H1 (cell line): ENCODE data around the gene LCN6. TPM values are rescaled to one million over a fixed set of nuclear protein-coding genes. Genes with fewer than 3 reads are reported as not detected.

Source experiments
- CTCF ChIA-PET: fragments of 300-600 bp; sonication (Branson Sonifier 250); formaldehyde crosslinking; loops from one replicate; lab custom pipeline; 2021; ENCODE audit not compliant: partially characterized antibody; lab: Charles Lee
- POLR2A ChIA-PET: fragments of 300-600 bp; sonication (Branson Sonifier 250); formaldehyde crosslinking; loops from one replicate; lab custom pipeline; 2021; ENCODE audit warnings: inconsistent platforms; ENCODE audit not compliant: partially characterized antibody; lab: Charles Lee
- DNase-seq, 2 experiments: peaks; one replicate each; pipeline versions ENCODE4 v3.0.0 to v3.0.0-alpha.2; 2010 to 2022; ENCODE audit warnings: low spot score in 2 of 2, low read depth in 1 of 2, mixed read lengths in 1 of 2
- FAIRE-seq: peaks from 2 replicates; lab custom pipeline; 2011; peaks lifted over from hg19 to GRCh38; lab: Jason Lieb, UNC
- H2AFZ ChIP-seq: 2 replicates; pipeline ENCODE4 v1.8.1; 2012; ENCODE audit warnings: low read length, inconsistent platforms
- H2AK5ac ChIP-seq: 2 replicates; pipeline ENCODE4 v1.6.1; 2013; ENCODE audit warnings: low read depth, low read length
- H2BK120ac ChIP-seq: replicated peaks from 2 replicates; pipeline ENCODE3; 2013; ENCODE audit warnings: low read depth, low read length, inconsistent platforms
- H2BK12ac ChIP-seq: 2 replicates; pipeline ENCODE4 v1.6.1; 2013; ENCODE audit warnings: low read depth, low read length
- H2BK15ac ChIP-seq: 2 replicates; pipeline ENCODE4 v1.6.1; 2013; ENCODE audit warnings: low read length
- H2BK20ac ChIP-seq: 2 replicates; pipeline ENCODE4 v1.6.1; 2013; ENCODE audit warnings: low read length
- H2BK5ac ChIP-seq: 2 replicates; pipeline ENCODE4 v1.6.1; 2013; ENCODE audit warnings: low read depth, low read length
- H3K14ac ChIP-seq: 2 replicates; pipeline ENCODE4 v1.6.1; 2013; ENCODE audit warnings: inconsistent platforms; ENCODE audit not compliant: insufficient read length
- H3K18ac ChIP-seq: 2 replicates; pipeline ENCODE4 v1.6.1; 2013; ENCODE audit warnings: low read length; ENCODE audit errors: extremely low read depth
- H3K23ac ChIP-seq: 2 replicates; pipeline ENCODE4 v1.6.1; 2013; ENCODE audit warnings: inconsistent platforms; ENCODE audit not compliant: insufficient read length
- H3K23me2 ChIP-seq: 2 replicates; pipeline ENCODE4 v1.6.1; 2013; ENCODE audit warnings: low read depth, low read length
- H3K27ac ChIP-seq: 2 replicates; pipeline ENCODE4 v1.6.1; 2011; ENCODE audit warnings: low read depth, low read length, inconsistent platforms
- H3K27me3 ChIP-seq, 4 experiments: replicated peaks in 1 of 4; 1 replicate in 1 of 4; 2 replicates in 3 of 4; pipeline versions ENCODE4 v1.6.1 to v1.8.1; 2011 to 2013; ENCODE audit warnings: low read length in 3 of 4, mild to moderate bottlenecking in 3 of 4, inconsistent platforms in 2 of 4, mixed read lengths in 2 of 4, moderate library complexity in 1 of 4; ENCODE audit not compliant: control insufficient read depth in 3 of 4, insufficient read depth in 3 of 4; ENCODE audit errors: extremely low read depth in 1 of 4
- H3K36me3 ChIP-seq, 4 experiments: 2 replicates each; pipeline versions ENCODE4 v1.6.1 to v1.8.1; 2011 to 2013; ENCODE audit warnings: mild to moderate bottlenecking in 4 of 4, low read length in 3 of 4, moderate library complexity in 2 of 4, control low read depth in 1 of 4, inconsistent platforms in 1 of 4; ENCODE audit not compliant: insufficient read depth in 4 of 4, control insufficient read depth in 2 of 4
- H3K4ac ChIP-seq: replicated peaks from 2 replicates; pipeline ENCODE3; 2013; ENCODE audit warnings: low read length, low read depth, mixed read lengths, inconsistent platforms; ENCODE audit not compliant: insufficient read length
- H3K4me1 ChIP-seq, 4 experiments: replicated peaks in 1 of 4; 1 replicate in 1 of 4; 2 replicates in 3 of 4; pipeline versions ENCODE4 v1.6.1 to v1.8.1; 2011 to 2013; ENCODE audit warnings: low read length in 3 of 4, inconsistent platforms in 2 of 4, mixed read lengths in 1 of 4; ENCODE audit not compliant: insufficient read depth in 4 of 4, control insufficient read depth in 3 of 4
- H3K4me2 ChIP-seq, 2 experiments: 2 replicates each; pipeline versions ENCODE4 v1.6.1 to v1.8.1; 2011 to 2013; ENCODE audit warnings: low read depth in 2 of 2, low read length in 2 of 2, control low read depth in 1 of 2, inconsistent platforms in 1 of 2, mild to moderate bottlenecking in 1 of 2; ENCODE audit not compliant: insufficient read depth in 1 of 2
- H3K4me3 ChIP-seq, 4 experiments: fragments of 200-600, 300-600 bp in 1 of 4; sonication (generic), shearing (Covaris generic), sonication (Bioruptor Twin) in 1 of 4; 2 replicates each; pipeline versions ENCODE4 v1.5.1 to v1.8.1; 2011 to 2016; ENCODE audit warnings: low read length in 4 of 4, low read depth in 3 of 4, control low read depth in 2 of 4, inconsistent platforms in 2 of 4, mild to moderate bottlenecking in 2 of 4, mixed read lengths in 1 of 4, moderate library complexity in 1 of 4; ENCODE audit not compliant: insufficient read depth in 2 of 4; ENCODE audit errors: extremely low read depth in 1 of 4
- H3K56ac ChIP-seq: replicated peaks from 2 replicates; pipeline ENCODE3; 2013; ENCODE audit warnings: low read depth, mild to moderate bottlenecking, mixed read lengths, low read length, inconsistent platforms; ENCODE audit not compliant: insufficient read length
- H3K79me1 ChIP-seq: 2 replicates; pipeline ENCODE4 v1.6.1; 2013; ENCODE audit warnings: low read depth, low read length, control low read depth
- H3K79me2 ChIP-seq, 2 experiments: 2 replicates each; pipeline versions ENCODE4 v1.6.1 to v1.8.1; 2012 to 2013; ENCODE audit warnings: low read length in 2 of 2, mild to moderate bottlenecking in 2 of 2, inconsistent platforms in 1 of 2; ENCODE audit not compliant: insufficient read depth in 2 of 2, control insufficient read depth in 1 of 2
- H3K9ac ChIP-seq, 4 experiments: replicated peaks in 1 of 4; 1 replicate in 1 of 4; 2 replicates in 3 of 4; pipeline versions ENCODE4 v1.6.1 to v1.8.1; 2011 to 2013; ENCODE audit warnings: low read depth in 3 of 4, low read length in 3 of 4, control low read depth in 2 of 4, mild to moderate bottlenecking in 2 of 4, moderate library complexity in 2 of 4, inconsistent platforms in 1 of 4; ENCODE audit errors: extremely low read depth in 1 of 4
- H3K9me3 ChIP-seq, 2 experiments: 2 replicates each; pipeline versions ENCODE4 v1.6.1 to v1.8.1; 2012 to 2013; ENCODE audit warnings: mild to moderate bottlenecking in 2 of 2, moderate library complexity in 2 of 2, control low read depth in 1 of 2, inconsistent platforms in 1 of 2, low read depth in 1 of 2, low read length in 1 of 2, mixed read lengths in 1 of 2; ENCODE audit not compliant: insufficient read depth in 2 of 2
- H4K20me1 ChIP-seq, 2 experiments: replicated peaks in 1 of 2; 2 replicates each; pipeline versions ENCODE3 to v1.8.1; 2011 to 2013; ENCODE audit warnings: inconsistent platforms in 2 of 2, low read length in 2 of 2, mild to moderate bottlenecking in 1 of 2; ENCODE audit not compliant: insufficient read depth in 2 of 2, control insufficient read depth in 1 of 2
- H4K5ac ChIP-seq: 2 replicates; pipeline ENCODE4 v1.6.1; 2013; ENCODE audit warnings: low read length, low read depth, mixed read lengths, inconsistent platforms; ENCODE audit not compliant: insufficient read length
- H4K8ac ChIP-seq: 2 replicates; pipeline ENCODE4 v1.8.0; 2013; ENCODE audit warnings: mild to moderate bottlenecking, moderate library complexity, low read length, inconsistent platforms; ENCODE audit not compliant: insufficient read depth; ENCODE audit errors: extremely low read depth
- H4K91ac ChIP-seq: replicated peaks from 2 replicates; pipeline ENCODE3; 2013; ENCODE audit warnings: low read length, mixed read lengths, inconsistent platforms; ENCODE audit not compliant: insufficient read length
- CBX5 ChIP-seq: fragments of 300-800, 300-1000 bp; sonication (generic); IDR thresholded peaks from 2 replicates; pipeline ENCODE4 v1.7.1; 2016; ENCODE audit warnings: antibody characterized with exemption, low read length, low read depth
- CHD2 ChIP-seq: IDR thresholded peaks from 2 replicates; pipeline ENCODE4 v1.6.1; 2012; ENCODE audit warnings: low read length, improper control_type of control experiment
- EP300 ChIP-seq, 2 experiments: IDR thresholded peaks; 1 replicate in 1 of 2; 2 replicates in 1 of 2; pipeline ENCODE4 v1.6.1; 2011 to 2012; ENCODE audit warnings: low read depth in 2 of 2, low read length in 2 of 2, mild to moderate bottlenecking in 2 of 2, borderline replicate concordance in 1 of 2, inconsistent platforms in 1 of 2, moderate library complexity in 1 of 2
- KDM1A ChIP-seq: fragments of 200-600, 300-600 bp; sonication (generic); IDR thresholded peaks from 2 replicates; pipeline ENCODE4 v1.7.1; 2016; ENCODE audit warnings: mild to moderate bottlenecking, low read length, borderline replicate concordance
- KDM5A ChIP-seq: fragments of 200-600 bp; IDR thresholded peaks from 2 replicates; pipeline ENCODE4 v1.7.1; 2012; ENCODE audit warnings: mild to moderate bottlenecking, low read length, inconsistent platforms, mixed read lengths
- POU5F1 ChIP-seq: IDR thresholded peaks from 2 replicates; pipeline ENCODE4 v1.6.1; 2011; ENCODE audit warnings: low read depth, mild to moderate bottlenecking, low read length, moderate library complexity
- SIX5 ChIP-seq: IDR thresholded peaks from 2 replicates; pipeline ENCODE4 v1.6.1; 2011; ENCODE audit warnings: mild to moderate bottlenecking, low read depth, low read length
- whole genome bisulfite sequencing, 2 experiments: shearing (Covaris generic) in 1 of 2; methylation state at CpG; one replicate each; pipeline versions ENCODE4 v1.1.6 to v1.1.7; 2013 to 2015; ENCODE audit warnings: low lambda C conversion rate in 2 of 2, mixed read lengths in 2 of 2, inconsistent platforms in 1 of 2, low coverage in 1 of 2, missing lambda C conversion rate in 1 of 2; ENCODE audit not compliant: insufficient replicate concordance in 2 of 2, insufficient coverage in 1 of 2, insufficient read length in 1 of 2; ENCODE audit errors: extremely low coverage in 1 of 2, missing lambda C conversion rate in 1 of 2; 5-methylcytosine and 5-hydroxymethylcytosine counted together
- polyA plus RNA-seq, 7 experiments: library from polyadenylated mRNA; depleted of rRNA in 3 of 7; stranded (reverse) in 5 of 7; unstranded in 2 of 7; fragments of >200 nt in 5 of 7; fragments of 200-250 nt in 2 of 7; gene quantifications; 1 replicate in 5 of 7; 2 replicates in 1 of 7; 4 replicates in 1 of 7; pipeline versions ENCODE4 v1.2.1 to v1.2.3, GENCODE V29; 2011 to 2013; ENCODE audit warnings: missing spikeins in 2 of 7, mixed read lengths in 2 of 7
- total RNA-seq: library from RNA; stranded (reverse); fragmentation: NEBNext Ultra II Directional; extraction: Animal tissue kit (Norgen Biotek cat#: 25700); gene quantifications from 2 replicates; pipeline ENCODE4 v1.2.1, GENCODE V29; 2021
- TF ChIP-seq, protein P1 (sequence below): IDR thresholded peaks from 2 replicates; pipeline ENCODE4 v1.6.1; 2012; ENCODE audit warnings: inconsistent platforms

The LCN6 gene
- total and polyA plus RNA-seq, 2 of the 8 experiments (the other 6 are each of a cell fraction or from before 2014, with no cell fraction given) = not detected

DNA sequence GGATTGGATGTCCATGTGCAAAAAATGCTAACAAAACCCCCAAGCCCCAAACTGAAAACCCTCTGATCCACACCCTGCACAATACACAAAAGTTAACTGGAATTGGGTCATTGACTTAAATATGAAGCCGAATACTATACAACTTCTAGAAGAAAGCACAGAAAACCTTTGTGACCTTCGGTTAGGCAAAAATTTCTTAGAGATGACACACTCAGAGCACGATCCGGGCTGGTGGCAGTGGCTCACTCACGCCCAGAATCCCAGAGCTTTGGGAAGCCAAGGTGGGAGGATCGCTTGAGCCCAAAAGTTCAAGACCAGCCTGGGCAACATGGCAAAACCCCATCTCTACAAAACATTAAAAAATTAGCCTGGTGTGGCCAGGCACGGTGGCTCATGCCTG lies 37.8 kb downstream of the LCN6 start:
- Histone ChIP-seq H2BK20ac (no peak overlapping the region), H3K79me1 (peaks cover 16% of the 10 kb centered on the region), H3K79me2 (peaks cover 0 to 11% of the 10 kb centered on the region in 2 experiments; a peak in 1 of 4 replicates), H4K8ac (no peak overlapping the region), H3K56ac (no peak overlapping the region), H3K18ac (no peak overlapping the region), H3K4me1 (peaks cover 0 to 12% (median 6%) of the 10 kb centered on the region in 4 experiments; a peak in 5 of 7 replicates), H3K9me3 (no peaks in the 10 kb centered on the region), H2BK12ac (no peak overlapping the region), H2BK120ac (no peak overlapping the region), H3K27me3 (peaks cover 0 to 5% (median 3%) of the 10 kb centered on the region in 4 experiments; a peak in 4 of 7 replicates), H3K27ac (no peak overlapping the region), H2AK5ac (no peak overlapping the region), H3K4me3 (no peak overlapping the region), H2AFZ (no peak overlapping the region), H3K14ac (no peak overlapping the region), H2BK5ac (no peak overlapping the region), H3K4ac (no peak overlapping the region), H4K5ac (no peak overlapping the region), H3K36me3 (no peaks in the 10 kb centered on the region), H3K9ac (no peak overlapping the region), H3K23ac (no peak overlapping the region), H3K23me2 (peaks cover 3% of the 10 kb centered on the region; the same call in 1 of the 2 replicates), H3K4me2 (no peak overlapping the region), H4K20me1 (peaks cover 11 to 13% of the 10 kb centered on the region in 2 experiments), H4K91ac (no peak overlapping the region), H2BK15ac (no peak overlapping the region)
- 86% methylated on average over 7 of the region's 7 CpGs; no CpG with 5 or more reads in 1 of the 2 experiments for WGBS, 2 experiments
- DNase-seq (no peak), FAIRE-seq (no peak)
- POLR2A ChIA-PET = interaction anchor here (5.0 kb wide), 1 partner anchor 17 kb away, joined by 35 read pairs; no protein-coding TSS in a partner anchor
- CTCF ChIA-PET = interaction anchor here (1.0 kb wide), 1 partner anchor 11 kb away, joined by 3 read pairs; no protein-coding TSS in a partner anchor
- no peak for TF ChIP-seq EP300 (IDR thresholded peaks at IDR 0.05; ENCODE audit: borderline replicate concordance in 1 of 2, low read depth in 2 of 2, low read length in 2 of 2)
- TF ChIP-seq KDM1A = no peak
- TF ChIP-seq SIX5 = no peak
- no peak for TF ChIP-seq KDM5A
- TF ChIP-seq POU5F1 = no peak
- TF ChIP-seq, protein P1, sequence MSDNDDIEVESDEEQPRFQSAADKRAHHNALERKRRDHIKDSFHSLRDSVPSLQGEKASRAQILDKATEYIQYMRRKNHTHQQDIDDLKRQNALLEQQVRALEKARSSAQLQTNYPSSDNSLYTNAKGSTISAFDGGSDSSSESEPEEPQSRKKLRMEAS = no peak
- TF ChIP-seq CBX5 = no peak
- TF ChIP-seq CHD2 = no peak
